ENCODE measurements around the gene DLGAP4.

DLGAP4 gene

DNA sequence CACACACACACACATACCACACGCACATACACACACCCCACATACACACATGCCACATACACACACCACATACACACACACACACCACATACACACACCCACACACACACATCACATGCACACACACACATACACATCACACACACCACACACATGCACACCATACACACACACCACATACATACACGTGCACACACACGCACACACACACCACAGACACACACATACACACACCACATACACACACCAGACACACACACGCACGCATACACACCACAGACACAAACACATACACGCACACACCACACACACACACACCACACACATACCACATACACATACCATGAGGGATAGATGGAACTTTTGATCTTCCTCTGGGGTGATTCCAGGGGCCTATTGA is 90.2 kb downstream of the DLGAP4 start:
- Histone ChIP-seq H3K79me2 (ENCODE audit: insufficient read depth, low read length) (no peaks in the 10 kb centered on the region), H3K9me2 (replicated peaks; ENCODE audit: insufficient read depth, low read length) (no peaks in the 10 kb centered on the region)
- TF ChIP-seq EZH2phosphoT487 (conservative IDR thresholded peaks at IDR 0.05; ENCODE audit: low read length): no peak
- TF ChIP-seq, protein P1, sequence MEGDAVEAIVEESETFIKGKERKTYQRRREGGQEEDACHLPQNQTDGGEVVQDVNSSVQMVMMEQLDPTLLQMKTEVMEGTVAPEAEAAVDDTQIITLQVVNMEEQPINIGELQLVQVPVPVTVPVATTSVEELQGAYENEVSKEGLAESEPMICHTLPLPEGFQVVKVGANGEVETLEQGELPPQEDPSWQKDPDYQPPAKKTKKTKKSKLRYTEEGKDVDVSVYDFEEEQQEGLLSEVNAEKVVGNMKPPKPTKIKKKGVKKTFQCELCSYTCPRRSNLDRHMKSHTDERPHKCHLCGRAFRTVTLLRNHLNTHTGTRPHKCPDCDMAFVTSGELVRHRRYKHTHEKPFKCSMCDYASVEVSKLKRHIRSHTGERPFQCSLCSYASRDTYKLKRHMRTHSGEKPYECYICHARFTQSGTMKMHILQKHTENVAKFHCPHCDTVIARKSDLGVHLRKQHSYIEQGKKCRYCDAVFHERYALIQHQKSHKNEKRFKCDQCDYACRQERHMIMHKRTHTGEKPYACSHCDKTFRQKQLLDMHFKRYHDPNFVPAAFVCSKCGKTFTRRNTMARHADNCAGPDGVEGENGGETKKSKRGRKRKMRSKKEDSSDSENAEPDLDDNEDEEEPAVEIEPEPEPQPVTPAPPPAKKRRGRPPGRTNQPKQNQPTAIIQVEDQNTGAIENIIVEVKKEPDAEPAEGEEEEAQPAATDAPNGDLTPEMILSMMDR (IDR thresholded peaks at IDR 0.05; ENCODE audit: insufficient read depth, low read length, poor library complexity, severe bottlenecking): no peak

DNA sequence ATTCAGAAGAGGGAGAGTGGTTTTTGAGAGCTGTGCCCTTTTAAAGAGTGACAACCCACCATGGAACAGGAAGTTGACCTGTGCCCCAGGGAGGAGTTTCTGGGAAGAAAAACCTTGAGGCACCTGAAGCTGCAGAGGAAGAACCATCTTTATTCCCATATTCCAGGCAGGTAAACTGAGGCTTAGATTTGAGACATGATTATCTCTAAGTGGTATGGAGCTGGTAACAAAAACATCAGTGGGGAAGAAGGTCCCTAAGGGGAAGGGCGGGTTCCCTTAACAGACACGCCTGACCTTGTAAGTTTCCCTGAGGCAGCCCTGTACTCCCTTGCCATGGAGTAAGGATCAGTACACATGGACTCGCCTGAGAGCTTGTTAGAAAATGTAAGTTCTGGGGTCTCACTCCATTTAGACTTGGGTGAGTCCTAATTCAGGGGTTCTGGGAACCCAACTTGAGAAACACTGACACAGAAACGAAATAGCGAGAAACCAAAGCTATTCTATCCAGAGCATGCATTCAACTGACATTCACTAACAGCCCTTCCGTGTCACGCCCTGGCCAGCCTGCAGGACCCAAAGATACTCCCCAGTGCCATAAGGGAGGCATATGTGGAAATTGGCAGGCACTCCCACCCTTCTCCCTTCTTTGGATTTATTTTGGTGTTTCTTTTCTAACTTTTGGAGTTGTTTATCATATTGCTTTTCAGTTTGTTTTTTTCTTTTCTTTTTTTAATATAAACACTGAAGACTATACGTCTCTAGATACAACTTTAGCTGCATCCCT is 90.9 kb downstream of the DLGAP4 start:
- H2AFZ ChIP-seq (ENCODE audit: low read depth, low read length, severe bottlenecking): no peak overlapping the region
- no peak overlapping the region for H3K9ac ChIP-seq (ENCODE audit: low read length)
- H3K79me2 ChIP-seq (ENCODE audit: insufficient read depth, low read length): no peaks in the 10 kb centered on the region
- H3K27me3 ChIP-seq (ENCODE audit: low read length): no peaks in the 10 kb centered on the region; the same call in 1 of the 2 replicates
- no peaks in the 10 kb centered on the region for H3K9me2 ChIP-seq (replicated peaks; ENCODE audit: insufficient read depth, low read length)
- no peaks in the 10 kb centered on the region for H3F3A ChIP-seq (ENCODE audit: insufficient read depth)
- H3K4me2 ChIP-seq (ENCODE audit: low read depth, low read length, poor library complexity, severe bottlenecking): no peak overlapping the region
- no peak overlapping the region for H3K27ac ChIP-seq (ENCODE audit: low read depth, low read length)
- H4K20me1 ChIP-seq (ENCODE audit: low read depth, low read length): no peaks in the 10 kb centered on the region
- H3K4me3 ChIP-seq (ENCODE audit: insufficient read depth, low read length, poor library complexity, severe bottlenecking): no peak overlapping the region
- no peaks in the 10 kb centered on the region for H3K9me3 ChIP-seq (ENCODE audit: insufficient read depth, low read length)
- H3K36me3 ChIP-seq (ENCODE audit: low read length): no peaks in the 10 kb centered on the region
- TF ChIP-seq, protein P1 (IDR thresholded peaks at IDR 0.05; ENCODE audit: insufficient read depth, low read length, poor library complexity, severe bottlenecking): no peak
- no peak for TF ChIP-seq EZH2phosphoT487 (conservative IDR thresholded peaks at IDR 0.05; ENCODE audit: low read length)

More for the DNA sequence above, 90.2 kb downstream of the DLGAP4 start:
- Histone ChIP-seq H3K27me3 (ENCODE audit: low read length) (no peaks in the 10 kb centered on the region; the same call in 1 of the 2 replicates), H3K36me3 (ENCODE audit: low read length) (no peaks in the 10 kb centered on the region), H4K20me1 (ENCODE audit: low read depth, low read length) (no peaks in the 10 kb centered on the region), H2AFZ (ENCODE audit: low read depth, low read length, severe bottlenecking) (no peak overlapping the region), H3K27ac (ENCODE audit: low read depth, low read length) (no peak overlapping the region), H3K9ac (ENCODE audit: low read length) (no peak overlapping the region), H3K4me3 (ENCODE audit: insufficient read depth, low read length, poor library complexity, severe bottlenecking) (no peak overlapping the region), H3F3A (ENCODE audit: insufficient read depth) (no peaks in the 10 kb centered on the region), H3K4me2 (ENCODE audit: low read depth, low read length, poor library complexity, severe bottlenecking) (no peak overlapping the region), H3K9me3 (ENCODE audit: insufficient read depth, low read length) (no peaks in the 10 kb centered on the region)

GRCh38 chr20:36398515-36398914 is 92.4 kb downstream of the DLGAP4 start:
- Histone ChIP-seq H3K27me3 (ENCODE audit: low read length) (no peaks in the 10 kb centered on the region; the same call in 1 of the 2 replicates), H3K4me3 (ENCODE audit: insufficient read depth, low read length, poor library complexity, severe bottlenecking) (no peak overlapping the region)

More at GRCh38 chr20:36398515-36398914, 92.4 kb downstream of the DLGAP4 start:
- H3K9me2 ChIP-seq (replicated peaks; ENCODE audit: insufficient read depth, low read length): no peaks in the 10 kb centered on the region
- H3F3A ChIP-seq (ENCODE audit: insufficient read depth): no peaks in the 10 kb centered on the region
- no peak overlapping the region for H3K4me2 ChIP-seq (ENCODE audit: low read depth, low read length, poor library complexity, severe bottlenecking)
- no peaks in the 10 kb centered on the region for H4K20me1 ChIP-seq (ENCODE audit: low read depth, low read length)
- H3K9ac ChIP-seq (ENCODE audit: low read length): no peak overlapping the region
- no peak overlapping the region for H3K27ac ChIP-seq (ENCODE audit: low read depth, low read length)
- H3K79me2 ChIP-seq (ENCODE audit: insufficient read depth, low read length): no peaks in the 10 kb centered on the region
- no peaks in the 10 kb centered on the region for H3K9me3 ChIP-seq (ENCODE audit: insufficient read depth, low read length)
- H3K36me3 ChIP-seq (ENCODE audit: low read length): no peaks in the 10 kb centered on the region
- no peak for TF ChIP-seq EZH2phosphoT487 (conservative IDR thresholded peaks at IDR 0.05; ENCODE audit: low read length)
- TF ChIP-seq, protein P1 (IDR thresholded peaks at IDR 0.05; ENCODE audit: insufficient read depth, low read length, poor library complexity, severe bottlenecking): no peak
- H2AFZ ChIP-seq (ENCODE audit: low read depth, low read length, severe bottlenecking): no peak overlapping the region
